ENCODE results near the gene NPL. TPM values are rescaled to one million over a fixed set of nuclear protein-coding genes. Genes with fewer than 3 reads are reported as not detected.

Gene NPL
- total and polyA plus RNA-seq, 9 of the 15 experiments (the other 6 are each of a cell fraction or from before 2014, with no cell fraction given) = 9.9 to 22.3 (median 14.2) TPM

DNA sequence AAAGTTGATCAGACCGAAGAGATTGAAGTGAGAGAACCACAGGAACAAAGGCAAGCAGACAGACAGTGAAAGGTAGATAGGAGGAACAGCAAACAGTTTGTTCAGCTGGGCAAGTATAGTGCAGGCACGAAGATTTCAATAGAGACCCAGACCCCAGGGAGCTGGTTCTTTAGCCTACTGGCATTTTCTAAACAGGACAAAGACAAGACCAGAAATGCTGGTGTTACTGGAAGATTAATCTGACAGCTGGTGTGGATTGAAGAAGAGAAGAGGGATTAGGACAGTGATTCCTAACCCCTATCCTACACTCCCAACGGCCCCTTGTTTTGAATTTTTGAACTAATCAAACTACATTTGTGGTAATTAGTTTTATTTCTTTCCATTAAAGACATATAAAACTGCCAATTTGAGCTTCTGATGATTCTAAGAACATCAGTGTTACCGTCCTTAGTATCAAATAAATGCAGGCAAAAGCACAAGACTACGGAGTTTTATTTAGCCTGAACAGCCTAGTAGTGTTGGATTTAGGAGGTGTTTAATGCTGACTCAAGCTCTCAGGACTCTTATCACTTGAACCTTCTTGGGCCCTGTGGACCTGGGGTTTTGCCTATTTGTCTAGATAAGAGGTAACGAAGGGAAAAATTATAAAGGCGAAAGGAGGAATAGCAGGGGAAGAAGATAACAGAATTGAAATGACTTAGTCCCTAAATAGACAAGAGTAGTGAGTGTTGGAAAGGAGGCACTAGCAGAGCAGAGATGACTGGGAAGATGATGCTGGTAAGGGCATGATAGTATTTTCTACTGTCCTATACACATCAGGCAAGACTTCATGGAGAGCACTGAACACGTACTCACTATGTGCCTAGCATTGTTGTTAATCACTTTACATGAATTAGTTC is 2.0 kb downstream of the NPL start (continued):
- TF ChIP-seq WHSC1 (IDR thresholded peaks at IDR 0.05; ENCODE audit: low read length) (no peak), ZNF395 (CRISPR knock-in tag; IDR thresholded peaks at IDR 0.05) (peak; percentile 98), ZNF584 (CRISPR knock-in tag; IDR thresholded peaks at IDR 0.05; ENCODE audit: low read depth) (no peak), NCOR1 (IDR thresholded peaks at IDR 0.05) (peak; percentile 99), TFAP4 (CRISPR knock-in tag; IDR thresholded peaks at IDR 0.05; ENCODE audit: borderline replicate concordance) (no peak), KLF10 (CRISPR knock-in tag; IDR thresholded peaks at IDR 0.05) (no peak), TSC22D4 (tag; IDR thresholded peaks at IDR 0.05) (no peak), FIP1L1 (IDR thresholded peaks at IDR 0.05; ENCODE audit: low read depth, low read length, poor library complexity, severe bottlenecking) (no peak), MECOM (CRISPR knock-in tag; IDR thresholded peaks at IDR 0.05) (peak; percentile 89), ZNF583 (CRISPR knock-in tag; IDR thresholded peaks at IDR 0.05) (peak; percentile 34; the same call in 1 of the 2 replicates), MYC (IDR thresholded peaks at IDR 0.05; ENCODE audit: low read depth, low read length) (peak; percentile 39), MYC (CRISPR knock-in tag; IDR thresholded peaks at IDR 0.05; ENCODE audit: borderline replicate concordance, low read depth) (no peak), RUNX1 (IDR thresholded peaks at IDR 0.05; ENCODE audit: low read depth) (0 out of 2 replicates have a peak, but pooled peaks have one; percentile 58), EWSR1 (IDR thresholded peaks at IDR 0.05; ENCODE audit: borderline replicate concordance, low read depth, partially characterized antibody) (no peak), TRIM24 (IDR thresholded peaks at IDR 0.05) (peak; percentile 95), ARID3A (IDR thresholded peaks at IDR 0.05; ENCODE audit: borderline replicate concordance, low read depth, low read length) (peak; percentile 96), ZBTB1 (CRISPR knock-in tag; IDR thresholded peaks at IDR 0.05; ENCODE audit: borderline replicate concordance, low read depth) (no peak), ZKSCAN3 (CRISPR knock-in tag; IDR thresholded peaks at IDR 0.05) (no peak)
- TF ChIP-seq, protein P1, sequence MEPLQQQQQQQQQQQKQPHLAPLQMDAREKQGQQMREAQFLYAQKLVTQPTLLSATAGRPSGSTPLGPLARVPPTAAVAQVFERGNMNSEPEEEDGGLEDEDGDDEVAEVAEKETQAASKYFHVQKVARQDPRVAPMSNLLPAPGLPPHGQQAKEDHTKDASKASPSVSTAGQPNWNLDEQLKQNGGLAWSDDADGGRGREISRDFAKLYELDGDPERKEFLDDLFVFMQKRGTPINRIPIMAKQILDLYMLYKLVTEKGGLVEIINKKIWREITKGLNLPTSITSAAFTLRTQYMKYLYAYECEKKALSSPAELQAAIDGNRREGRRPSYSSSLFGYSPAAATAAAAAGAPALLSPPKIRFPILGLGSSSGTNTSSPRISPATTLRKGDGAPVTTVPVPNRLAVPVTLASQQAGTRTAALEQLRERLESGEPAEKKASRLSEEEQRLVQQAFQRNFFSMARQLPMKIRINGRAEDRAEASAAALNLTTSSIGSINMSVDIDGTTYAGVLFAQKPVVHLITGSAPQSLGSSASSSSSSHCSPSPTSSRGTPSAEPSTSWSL (CRISPR knock-in tag; IDR thresholded peaks at IDR 0.05; ENCODE audit: borderline replicate concordance) = no peak
- TF ChIP-seq, protein P2, sequence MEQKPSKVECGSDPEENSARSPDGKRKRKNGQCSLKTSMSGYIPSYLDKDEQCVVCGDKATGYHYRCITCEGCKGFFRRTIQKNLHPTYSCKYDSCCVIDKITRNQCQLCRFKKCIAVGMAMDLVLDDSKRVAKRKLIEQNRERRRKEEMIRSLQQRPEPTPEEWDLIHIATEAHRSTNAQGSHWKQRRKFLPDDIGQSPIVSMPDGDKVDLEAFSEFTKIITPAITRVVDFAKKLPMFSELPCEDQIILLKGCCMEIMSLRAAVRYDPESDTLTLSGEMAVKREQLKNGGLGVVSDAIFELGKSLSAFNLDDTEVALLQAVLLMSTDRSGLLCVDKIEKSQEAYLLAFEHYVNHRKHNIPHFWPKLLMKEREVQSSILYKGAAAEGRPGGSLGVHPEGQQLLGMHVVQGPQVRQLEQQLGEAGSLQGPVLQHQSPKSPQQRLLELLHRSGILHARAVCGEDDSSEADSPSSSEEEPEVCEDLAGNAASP (IDR thresholded peaks at IDR 0.05) = no peak

Data from K562 (cell line).